T-helper 1 cell (primary cell): ENCODE data around the gene FIBP.
"Not testable (repeated sequence)": the region's sequence is repeated elsewhere in the genome, so short reads cannot be mapped to it uniquely, and the experiment has no call there.

Experiments
- DNase-seq, 5 donors: peaks; one replicate each; pipeline ENCODE4 v3.0.0-alpha.2; 2012 to 2020

Gene FIBP

DNA sequence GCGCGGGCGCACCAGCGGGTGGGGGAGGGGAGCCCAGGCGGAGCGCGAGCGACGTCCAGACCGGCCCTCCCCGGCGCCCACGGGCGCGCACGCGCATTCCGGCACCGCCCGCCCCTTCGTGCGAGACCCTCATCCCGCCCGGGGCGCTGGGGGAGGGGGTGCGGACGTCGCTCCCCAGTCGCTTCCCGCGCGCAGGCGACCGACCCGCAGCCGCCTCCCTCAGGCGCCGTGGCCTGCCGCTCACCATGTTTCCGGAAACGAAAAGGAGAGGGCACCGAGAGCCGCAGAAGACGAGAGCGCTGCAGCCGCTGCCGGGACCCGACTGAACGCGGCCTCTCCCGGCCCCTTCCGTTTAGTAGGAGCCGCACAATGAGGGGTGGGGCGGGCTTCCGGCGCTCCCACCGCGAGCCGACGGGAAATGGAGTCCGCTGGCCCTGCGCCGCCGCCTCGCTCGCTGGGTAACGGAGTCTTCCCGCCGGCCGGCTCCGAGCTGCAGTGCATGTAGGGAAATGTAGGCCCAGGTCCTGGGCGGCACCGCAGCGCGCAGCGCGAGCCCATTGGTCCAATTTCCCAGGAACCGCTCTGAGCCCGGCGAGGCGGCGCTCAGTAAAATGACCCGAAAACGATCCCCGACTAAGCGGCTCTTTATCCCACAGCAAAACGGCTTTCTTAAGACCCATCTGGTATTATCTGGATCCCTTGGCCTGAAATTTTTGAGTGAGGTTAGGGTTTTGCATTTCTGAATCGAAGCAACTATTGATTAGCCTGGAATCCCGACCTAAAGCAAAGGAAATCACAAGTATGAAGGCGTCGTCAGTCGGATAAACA, 30.2 kb downstream of the FIBP start, which contains the start of gene CFL1:
CFL1 (minus strand) TSS at position 328 of the 828 bp plus-strand sequence; CDS start at position 247, 81 bp downstream.
- DNase-seq, result peak; percentile 95 to 99 (median 96)

DNA sequence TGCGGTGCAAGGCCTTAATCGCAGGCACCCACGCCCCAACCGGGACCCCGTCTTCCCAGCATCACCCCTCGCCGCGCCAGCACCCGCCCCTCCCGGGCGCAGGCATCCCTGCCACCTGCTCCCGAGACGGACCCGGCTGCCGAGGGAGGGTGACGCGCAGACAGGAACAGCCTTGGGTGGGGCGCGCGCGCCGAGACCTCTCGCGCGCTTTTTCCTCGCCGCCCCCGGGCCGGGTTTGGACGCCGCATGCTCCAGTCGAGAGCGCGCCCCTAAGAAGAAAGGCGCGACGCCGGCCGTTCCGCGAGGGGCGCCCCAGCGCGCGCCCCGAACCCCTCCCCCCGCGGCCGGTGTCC, 30.8 kb downstream of the FIBP start:
- DNase-seq, result peak; percentile 41 to 73 (median 60)

DNA sequence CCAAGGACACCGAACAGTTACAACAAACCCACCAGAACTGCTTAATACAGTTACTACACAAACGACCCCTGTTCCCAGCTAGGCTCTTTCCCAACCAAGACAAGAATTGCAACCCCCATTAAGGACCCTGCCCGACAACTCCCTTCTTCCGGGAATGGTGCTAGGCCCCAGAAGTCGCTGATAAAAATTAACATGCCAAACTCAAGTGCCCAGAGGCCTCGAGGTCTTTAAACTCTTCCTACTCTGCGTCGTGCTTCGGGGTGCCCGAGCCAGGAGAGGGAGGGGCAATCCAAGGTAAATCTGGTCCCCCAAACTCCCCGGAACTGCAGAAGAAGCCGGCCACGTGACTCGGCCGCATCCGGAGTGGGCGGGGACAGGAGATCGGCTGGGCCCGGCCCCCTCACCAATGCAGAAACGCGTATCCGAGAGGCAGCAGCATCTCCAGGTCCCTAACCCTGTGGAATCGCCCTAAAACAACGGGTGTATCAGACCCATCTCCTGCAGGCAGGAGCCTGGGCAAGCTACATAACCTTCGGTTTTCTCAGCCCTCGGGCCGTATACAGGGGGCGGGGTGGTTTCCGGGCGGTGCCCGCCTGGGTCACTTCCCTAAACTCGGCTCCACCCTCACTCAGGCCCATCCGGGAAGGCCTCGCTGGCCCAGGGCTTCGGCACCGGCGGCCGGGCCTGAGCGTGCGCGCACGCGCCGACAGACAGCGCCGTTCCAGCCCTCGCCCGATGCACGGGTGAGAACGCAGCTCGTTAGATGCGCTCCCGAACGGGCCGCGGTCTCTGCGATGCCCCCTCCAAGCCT, 31.4 kb downstream of the FIBP start:
- peak; percentile 73 to 88 (median 80) for DNase-seq

DNA sequence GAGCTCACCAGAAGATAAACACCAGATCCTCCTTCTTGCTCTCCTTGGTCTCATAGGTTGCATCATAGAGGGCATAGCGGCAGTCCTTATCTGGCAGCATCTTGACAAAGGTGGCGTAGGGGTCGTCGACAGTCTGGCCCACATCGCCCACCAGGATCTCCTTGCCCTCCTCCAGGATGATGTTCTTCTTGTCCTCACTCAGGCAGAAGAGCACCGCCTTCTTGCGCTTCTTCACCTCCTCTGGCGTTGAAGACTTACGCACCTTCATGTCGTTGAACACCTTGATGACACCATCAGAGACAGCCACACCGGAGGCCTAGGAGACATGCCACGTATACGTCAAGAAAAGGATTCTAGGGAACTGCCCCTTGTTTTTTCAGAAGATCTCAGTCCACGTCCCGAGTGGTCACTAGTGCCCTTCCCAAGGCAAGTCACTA, 32.3 kb downstream of the FIBP start:
- no peak for DNase-seq

DNA sequence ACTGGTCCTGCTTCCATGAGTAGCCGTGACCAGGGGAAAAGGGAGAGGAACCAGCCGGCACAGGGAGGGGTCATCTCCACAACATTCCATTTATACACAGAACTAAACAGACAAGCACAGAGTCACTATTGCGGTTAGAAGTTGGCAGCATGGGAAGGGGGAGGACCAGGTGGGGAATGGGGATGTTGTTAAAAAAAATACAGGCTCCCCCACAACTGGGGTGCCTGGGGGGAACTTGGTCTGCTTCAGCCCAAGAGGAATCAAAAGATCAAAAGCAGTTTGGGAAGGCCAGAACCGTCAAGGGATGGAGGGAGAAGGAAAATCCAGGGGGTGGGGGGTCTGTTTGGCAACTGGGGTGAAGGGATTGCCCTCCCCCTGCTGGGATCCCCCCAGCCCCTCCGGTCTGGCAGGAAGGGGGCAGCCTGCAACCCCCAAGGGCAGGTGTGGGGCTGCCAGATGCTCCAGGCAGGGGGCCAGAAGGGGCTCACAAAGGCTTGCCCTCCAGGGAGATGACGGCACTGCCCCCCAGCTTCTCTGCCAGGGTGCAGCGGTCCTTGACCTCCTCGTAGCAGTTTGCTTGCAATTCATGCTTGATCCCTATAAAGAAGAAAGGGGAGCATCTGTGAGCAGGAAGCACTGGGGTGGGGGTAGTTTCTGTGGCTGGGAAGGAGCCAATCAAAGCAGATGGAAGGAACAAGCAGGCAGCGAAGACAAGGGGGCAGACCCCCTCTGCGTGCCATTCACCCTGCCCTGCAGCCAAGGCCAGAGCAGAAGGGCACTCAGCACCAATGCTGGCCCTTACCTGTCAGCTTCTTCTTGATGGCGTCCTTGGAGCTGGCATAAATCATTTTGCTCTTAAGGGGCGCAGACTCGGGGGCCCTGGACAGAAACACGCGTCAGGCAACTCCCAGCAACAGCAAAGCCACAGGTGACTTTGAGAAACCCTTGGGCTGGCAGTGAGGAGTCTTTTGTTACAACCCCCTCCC, 33.1 kb downstream of the FIBP start:
- no peak for DNase-seq

DNA sequence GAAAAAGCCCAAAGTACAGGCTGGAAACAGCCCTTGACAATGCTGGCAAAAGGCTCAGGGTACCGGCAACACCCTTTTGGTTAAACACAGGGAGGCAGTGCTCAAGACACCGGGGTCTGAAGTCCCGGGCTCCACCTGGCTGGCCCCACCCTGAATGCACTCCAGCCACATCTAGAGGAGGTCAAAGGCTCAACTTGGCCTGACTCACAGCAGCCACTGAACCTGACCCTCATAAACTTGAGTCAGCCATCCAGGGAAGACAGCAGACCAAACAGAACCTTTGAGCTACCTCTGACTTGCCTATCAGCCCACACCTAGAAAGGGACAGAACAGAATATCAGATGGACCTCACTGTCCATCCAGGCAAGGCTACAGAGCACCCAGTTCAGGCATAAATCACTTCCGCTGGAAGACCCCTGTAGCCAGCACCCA, 34.1 kb downstream of the FIBP start:
- DNase-seq, result no peak

DNA sequence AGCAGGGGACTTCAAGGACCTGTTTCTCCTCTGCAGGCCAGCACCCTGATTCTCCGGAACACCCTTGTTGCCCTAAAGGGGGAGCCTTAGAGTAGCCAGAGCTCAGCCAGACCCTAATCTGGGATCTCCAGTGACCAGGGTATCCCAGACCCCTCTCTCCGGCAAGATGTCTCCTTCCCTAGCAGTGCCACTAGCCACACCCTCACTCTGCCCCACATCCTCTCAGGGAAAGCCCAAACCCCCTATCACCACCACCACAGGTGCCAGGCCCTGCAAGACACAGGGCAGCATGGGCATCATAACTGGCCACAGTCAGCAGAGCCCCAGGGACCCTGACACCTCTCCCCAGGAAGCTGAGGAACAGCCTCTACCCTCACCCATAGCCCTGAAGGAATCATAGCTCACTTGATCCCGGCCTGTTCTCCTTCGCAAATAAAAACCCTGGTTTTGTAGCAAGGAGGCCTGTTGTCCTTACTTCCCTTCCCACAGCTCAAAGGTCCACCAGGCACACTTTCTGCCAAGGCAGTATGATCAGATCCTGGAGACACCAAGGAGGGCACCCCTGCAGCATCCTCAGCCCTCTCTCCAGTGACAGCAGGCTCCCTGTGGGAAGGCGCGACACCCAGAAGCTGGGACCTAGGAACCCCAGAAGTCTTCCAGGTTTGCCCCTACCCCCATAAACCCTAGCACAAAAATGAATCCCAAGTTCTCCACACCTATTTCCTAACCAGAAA, 34.9 kb downstream of the FIBP start:
- DNase-seq, result no peak

DNA sequence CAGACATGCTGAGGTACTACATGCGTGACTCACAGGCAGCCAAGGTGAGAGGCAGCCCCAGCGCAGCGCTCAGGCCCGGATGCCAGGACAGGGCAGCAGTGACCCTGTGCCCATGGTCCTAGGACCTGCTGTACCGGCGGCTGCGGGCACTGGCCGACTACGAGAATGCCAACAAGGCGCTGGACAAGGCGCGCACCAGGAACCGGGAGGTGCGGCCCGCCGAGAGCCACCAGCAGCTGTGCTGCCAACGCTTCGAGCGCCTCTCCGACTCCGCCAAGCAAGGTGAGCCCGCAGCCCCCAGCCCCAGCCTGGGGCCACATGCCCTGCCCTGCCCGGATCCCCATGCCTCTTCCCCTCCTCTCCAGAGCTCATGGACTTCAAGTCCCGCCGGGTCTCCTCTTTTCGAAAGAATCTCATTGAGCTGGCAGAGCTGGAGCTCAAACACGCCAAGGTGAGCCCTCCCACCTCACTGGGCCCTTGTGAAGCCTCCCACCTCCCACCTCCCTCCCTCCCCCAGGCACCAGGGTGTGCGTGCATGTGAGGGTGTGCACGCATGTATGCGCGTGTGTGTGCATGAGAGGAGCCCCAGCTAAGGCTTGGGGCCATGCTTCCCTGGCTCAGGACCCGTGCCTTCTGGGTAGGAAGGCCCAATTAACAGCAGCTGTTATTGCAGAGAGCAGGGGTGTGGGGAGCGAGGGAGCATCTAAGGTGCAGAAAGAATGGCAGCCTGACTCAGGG, 35.6 kb downstream of the FIBP start:
- no peak for DNase-seq

DNA sequence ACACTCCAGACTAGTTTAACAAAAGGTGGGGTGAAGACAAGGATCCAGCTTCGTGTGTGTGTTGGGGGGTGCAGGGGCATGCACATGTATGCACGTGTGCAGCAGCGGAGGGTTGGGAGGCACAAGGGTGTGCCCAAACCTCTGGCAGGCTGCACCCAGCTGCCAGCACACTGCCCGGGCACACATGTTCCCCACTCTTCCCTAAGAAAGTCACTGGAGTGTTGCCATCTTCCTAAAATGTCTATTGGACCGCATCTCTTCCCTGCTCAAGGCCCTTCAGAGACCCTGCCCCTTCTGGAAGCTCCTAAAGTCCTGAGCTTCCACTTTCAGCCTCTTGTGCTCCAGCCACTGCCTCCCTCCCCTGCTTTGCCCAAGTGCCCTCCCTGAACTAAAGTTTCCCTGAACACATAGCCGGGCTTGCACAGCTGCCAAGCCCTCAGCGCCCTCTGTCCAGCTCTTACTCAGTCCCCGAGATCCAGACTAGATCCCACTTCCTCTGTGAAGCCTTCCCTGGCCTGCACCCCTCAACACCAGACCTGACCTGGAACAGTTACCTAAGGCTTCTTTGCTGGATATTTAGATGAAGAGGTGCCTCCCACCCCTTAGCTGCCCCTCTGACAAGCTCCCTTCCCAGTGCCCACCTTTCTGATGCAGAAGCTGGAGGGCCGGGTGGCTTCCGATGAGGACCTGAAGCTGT, 36.3 kb downstream of the FIBP start:
- no peak for DNase-seq

DNA sequence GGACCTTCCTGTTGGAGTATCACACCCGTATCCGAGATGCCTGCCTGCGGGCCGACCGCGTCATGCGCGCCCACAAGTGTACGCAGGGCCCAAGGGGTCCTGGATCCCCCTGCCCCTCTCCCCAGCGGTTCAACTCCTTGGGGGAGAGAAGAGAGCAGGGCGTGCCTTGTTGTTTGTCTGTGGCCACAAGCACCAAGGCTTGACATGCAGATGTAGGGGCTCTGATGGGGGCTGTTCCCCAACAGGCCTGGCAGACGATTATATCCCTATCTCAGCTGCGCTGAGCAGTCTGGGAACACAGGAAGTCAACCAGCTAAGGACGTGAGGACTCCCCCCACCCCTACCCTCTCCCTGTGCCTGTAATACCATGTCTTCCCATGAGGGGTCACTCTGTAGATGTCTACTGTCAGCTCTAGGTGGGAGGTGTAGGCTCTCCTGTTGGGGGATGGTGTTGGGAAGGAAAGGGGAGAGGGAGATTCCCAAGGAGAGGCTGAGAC, 37.1 kb downstream of the FIBP start:
- peak in 1 of 5 donors; percentile 23 for DNase-seq

DNA sequence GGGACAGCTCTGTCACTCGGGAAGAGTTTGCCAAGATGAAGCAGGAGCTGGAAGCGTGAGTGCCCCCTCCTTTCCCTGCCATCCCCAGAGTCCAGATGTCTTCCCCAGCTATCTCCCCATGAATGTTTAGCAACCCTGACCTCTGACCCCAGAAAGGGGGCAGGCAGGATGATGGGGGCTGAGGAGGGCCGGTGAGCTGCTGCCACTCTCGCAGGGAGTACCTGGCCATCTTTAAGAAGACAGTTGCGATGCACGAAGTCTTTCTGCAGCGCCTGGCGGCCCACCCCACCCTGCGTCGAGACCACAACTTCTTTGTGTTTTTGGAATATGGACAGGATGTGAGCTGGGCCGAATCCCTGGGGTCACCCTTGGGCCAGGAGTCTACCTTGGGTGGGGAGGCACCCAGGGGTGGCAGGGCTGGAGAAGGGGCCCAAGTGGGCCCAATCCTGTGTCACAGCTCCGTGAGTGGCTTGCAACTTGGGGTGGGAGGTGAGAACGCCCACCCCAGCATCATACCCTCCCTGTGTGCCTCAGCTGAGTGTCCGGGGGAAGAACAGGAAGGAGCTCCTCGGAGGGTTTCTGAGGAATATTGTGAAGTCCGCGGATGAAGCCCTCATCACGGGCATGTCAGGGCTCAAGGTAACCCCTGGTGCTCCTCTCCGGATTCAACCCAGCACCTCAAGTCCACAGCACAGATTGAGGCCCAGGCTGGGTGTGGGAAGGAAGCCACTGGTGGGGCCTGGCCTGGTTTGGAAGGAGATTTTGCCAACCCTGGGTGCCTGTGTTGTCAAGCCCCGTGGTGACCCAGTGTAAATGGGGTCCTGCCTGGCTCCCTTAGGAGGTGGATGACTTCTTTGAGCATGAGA, 37.8 kb downstream of the FIBP start:
- peak in 1 of 5 donors; percentile 12 for DNase-seq

DNA sequence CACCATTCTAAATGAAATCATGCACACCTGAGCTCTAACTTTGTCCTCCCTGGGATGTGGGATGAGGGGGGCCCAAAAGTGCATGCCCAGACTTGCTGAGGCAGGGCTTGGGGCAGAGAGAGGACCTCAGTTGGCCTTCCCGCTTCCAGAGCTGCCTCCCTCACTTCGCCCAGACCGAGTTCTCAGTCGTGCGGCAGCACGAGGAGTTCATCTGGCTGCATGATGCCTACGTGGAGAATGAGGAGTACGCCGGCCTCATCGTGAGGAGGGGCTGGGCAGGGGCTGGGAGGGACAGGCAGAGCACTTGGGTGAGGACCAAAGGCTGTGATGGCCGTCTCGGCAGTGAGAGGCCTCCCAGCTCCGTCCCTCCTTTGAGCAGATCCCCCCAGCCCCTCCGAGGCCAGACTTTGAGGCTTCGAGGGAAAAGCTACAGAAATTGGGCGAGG, 38.5 kb downstream of the FIBP start:
- DNase-seq, result no peak

DNA sequence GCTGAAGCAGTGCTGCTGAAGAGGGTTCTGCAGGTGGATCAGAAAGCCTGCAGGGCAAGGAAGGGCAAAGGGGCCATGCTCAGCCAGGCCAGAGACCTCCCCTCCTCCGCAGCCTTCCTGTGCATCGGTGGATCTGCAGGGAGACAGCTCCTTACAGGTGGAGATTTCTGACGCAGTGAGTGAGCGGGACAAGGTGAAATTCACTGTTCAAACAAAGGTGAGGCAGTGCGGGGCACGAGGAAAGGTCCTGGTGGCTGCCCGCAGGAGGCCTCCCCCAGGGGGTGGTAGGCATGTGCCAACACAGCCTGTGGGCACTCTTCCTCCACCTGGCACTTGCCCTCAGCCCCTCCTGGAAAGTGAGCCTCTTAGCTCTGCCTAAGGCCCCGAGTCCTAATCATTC, 38.9 kb downstream of the FIBP start:
- no peak for DNase-seq

DNA sequence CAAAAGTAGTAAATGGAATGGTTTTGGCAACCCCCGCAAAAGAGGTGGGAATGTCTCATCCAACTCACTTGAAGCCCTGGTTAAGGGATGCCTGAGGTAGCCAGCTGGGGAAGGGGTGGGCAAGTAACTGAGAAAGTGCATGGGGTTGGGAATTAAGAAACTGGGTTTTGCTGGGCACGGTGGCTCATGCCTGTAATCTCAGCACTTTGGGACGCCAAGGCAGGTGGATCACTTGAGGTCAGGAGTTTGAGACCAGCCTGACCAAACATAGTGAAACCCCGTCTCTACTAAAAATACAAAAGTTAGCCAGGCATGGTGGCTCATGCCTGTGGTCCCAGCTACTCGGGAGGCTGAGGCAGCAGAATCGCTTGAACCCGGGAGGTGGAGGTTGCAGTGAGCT, 39.6 kb downstream of the FIBP start:
- DNase-seq, result not testable (repeated sequence)

DNA sequence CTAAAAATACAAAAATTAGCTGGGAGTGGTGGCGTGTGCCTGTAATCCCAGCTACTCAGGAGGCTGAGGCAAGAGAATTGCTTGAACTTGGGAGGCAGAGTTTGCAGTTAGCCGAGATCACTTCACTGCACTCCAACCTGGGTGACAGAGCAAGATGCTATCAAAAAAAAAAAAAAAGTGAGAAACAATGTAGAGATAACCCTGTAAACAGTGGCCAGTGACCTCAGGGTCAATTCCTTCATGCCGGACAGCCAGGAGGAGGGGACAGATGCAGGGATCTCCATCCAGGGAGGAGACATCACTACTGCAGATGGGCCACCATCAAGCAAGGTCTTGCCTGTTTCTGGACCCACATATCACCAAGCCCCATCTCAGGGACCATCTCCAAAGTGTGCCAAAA, 40.5 kb downstream of the FIBP start:
- DNase-seq, result no peak

DNA sequence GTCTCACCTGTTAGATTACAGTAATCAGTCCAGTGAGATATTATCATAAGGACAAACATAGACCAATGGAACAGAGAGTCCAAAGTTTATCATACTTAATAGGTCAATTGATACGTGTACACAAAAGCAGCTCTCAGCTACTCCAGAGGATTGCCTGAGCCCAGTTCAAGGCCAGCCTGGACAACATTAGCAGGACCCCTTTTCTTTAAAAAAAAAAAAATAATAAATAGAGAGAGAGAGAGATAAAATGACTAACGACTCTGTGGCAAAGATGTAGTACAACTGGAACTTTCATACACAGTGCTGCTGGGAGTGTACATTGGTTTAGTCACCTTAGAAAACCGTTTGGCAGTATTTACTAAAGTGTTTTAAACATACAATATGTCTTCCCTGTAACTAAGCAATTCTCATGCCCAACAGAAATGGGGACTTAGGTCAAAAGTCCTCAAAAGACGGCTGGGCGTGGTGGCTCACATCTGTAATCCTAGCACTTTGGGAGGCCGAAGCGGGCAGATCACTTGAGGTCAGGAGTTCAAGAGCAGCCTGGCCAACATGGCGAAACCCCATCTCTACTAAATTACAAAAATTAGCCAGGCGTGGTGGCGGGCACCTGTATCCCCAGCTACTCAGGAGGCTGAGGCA, 43.9 kb downstream of the FIBP start:
- no peak for DNase-seq

DNA sequence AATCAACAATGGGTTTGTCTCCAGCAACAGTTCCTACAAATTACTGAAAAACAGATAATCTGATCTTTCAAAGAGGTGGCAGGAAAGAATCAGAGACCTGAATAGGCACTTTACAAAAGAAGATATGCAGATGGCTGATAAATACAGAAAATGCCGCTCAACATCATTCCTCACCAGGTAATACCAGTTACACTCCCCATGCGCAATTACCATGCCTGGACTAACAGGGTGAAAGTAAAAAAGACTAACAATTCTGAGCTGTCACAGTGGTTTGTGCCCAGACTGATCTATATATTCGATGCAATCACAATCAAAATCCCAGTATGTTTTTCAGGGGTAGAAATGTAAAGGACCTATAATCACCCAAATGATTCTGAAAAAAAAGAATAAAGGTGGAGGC, 44.5 kb downstream of the FIBP start:
- DNase-seq, result no peak

DNA sequence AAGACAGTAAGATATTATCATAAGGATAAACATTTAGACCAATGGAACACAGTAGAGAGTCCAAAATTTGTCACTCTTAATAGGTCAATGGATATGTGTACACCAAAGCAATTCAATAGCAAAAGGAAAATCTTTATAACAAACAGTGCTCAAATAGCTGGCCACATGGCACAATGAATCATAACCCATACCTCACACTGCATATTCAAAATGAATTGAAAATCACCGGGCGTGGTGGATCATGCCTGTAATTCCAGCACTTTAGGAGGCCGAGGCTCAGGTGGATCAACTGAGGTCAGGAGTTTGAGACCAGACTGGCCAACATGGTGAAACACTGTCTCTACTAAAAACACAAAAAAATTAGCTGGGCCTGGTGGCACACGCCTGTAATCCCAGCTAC, 46.1 kb downstream of the FIBP start:
- no peak for DNase-seq

DNA sequence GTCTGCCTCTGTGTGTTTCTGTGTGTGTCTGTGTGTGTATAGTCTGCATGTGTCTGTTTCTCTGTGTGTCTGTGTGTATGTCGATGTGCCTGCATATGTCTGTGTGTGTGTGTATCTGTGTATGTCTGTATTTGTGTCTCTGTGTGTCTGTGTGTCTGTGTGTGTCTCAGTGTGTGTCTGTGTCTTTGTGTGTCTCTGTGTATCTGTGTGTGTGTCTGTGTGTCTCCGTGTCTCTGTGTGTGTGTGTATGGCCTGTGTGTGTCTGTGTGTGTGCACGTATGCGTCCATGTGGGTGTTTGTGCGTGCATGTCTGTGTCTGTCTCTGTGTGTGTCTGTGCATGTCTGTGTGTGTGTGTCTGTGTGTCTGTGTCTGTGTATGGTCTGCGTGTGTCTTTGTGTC, 54.1 kb downstream of the FIBP start:
- DNase-seq, result no peak
